ENCODE results near the gene FGF1.
"Not testable (repeated sequence)": the region's sequence is repeated elsewhere in the genome, so short reads cannot be mapped to it uniquely, and the experiment has no call there.

The FGF1 gene

DNA sequence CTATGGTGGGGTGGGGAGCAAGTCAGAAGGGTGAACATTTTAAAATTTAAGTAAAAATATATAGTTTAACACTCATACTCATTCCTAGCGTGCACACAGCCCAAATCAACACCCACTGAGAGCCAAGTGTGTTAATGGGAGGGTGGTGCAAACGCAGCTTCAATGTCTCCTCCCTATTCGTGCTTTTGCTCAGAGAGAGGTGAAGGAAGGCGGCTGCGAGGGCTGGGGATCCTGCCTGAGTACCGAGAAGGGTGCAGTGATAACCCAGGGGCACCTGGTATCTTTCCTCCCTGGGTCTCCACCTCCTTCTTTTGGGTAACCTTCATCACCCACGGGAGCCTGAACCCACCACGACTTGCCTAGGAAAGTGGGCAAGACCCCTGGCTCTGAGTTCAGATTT is 35.0 kb downstream of the FGF1 start:
- in situ Hi-C loops (cut with MboI; ENCODE audit: low sequenced_read_pairs, unreplicated experiment), result no loop called here

GRCh38 chr5:142650060-142650459 is 35.8 kb downstream of the FGF1 start:
- in situ Hi-C loops (cut with MboI; ENCODE audit: low sequenced_read_pairs, unreplicated experiment), result no loop called here
- TF ChIP-seq, protein P1, sequence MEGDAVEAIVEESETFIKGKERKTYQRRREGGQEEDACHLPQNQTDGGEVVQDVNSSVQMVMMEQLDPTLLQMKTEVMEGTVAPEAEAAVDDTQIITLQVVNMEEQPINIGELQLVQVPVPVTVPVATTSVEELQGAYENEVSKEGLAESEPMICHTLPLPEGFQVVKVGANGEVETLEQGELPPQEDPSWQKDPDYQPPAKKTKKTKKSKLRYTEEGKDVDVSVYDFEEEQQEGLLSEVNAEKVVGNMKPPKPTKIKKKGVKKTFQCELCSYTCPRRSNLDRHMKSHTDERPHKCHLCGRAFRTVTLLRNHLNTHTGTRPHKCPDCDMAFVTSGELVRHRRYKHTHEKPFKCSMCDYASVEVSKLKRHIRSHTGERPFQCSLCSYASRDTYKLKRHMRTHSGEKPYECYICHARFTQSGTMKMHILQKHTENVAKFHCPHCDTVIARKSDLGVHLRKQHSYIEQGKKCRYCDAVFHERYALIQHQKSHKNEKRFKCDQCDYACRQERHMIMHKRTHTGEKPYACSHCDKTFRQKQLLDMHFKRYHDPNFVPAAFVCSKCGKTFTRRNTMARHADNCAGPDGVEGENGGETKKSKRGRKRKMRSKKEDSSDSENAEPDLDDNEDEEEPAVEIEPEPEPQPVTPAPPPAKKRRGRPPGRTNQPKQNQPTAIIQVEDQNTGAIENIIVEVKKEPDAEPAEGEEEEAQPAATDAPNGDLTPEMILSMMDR (IDR thresholded peaks at IDR 0.05; ENCODE audit: borderline replicate concordance, control extremely low read depth, extremely low read depth, insufficient read depth, missing control alignments), result no peak
- DNase-seq (ENCODE audit: low spot score), result no peak

More for the DNA sequence above, 35.0 kb downstream of the FGF1 start:
- TF ChIP-seq, protein P1 (IDR thresholded peaks at IDR 0.05; ENCODE audit: borderline replicate concordance, control extremely low read depth, extremely low read depth, insufficient read depth, missing control alignments), result no peak
- DNase-seq (ENCODE audit: low spot score), result no peak

GRCh38 chr5:142648108-142648507 is 37.8 kb downstream of the FGF1 start:
- DNase-seq (ENCODE audit: low spot score); in situ Hi-C loops (cut with MboI; ENCODE audit: low sequenced_read_pairs, unreplicated experiment): not testable (repeated sequence)

DNA sequence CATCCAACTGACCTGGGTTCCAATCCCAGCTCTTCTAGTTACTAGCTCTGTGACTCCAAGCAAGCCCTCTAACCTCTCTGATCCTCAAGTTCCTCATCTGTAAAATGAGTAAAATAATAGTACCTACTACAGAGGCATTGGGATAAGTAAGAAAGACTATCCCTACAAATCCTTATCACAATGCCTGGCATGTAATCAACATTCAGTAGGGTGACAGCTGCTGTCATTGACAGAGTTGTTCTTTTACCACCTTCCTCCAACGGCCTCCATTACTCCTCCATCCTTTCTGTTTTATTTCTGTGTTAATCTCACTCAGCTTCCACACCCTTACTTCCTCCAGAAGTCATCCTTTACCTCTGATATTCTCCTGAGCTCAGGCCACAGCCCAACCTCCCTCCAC is 40.4 kb downstream of the FGF1 start:
- in situ Hi-C loops (cut with MboI; ENCODE audit: low sequenced_read_pairs, unreplicated experiment), result no loop called here
- TF ChIP-seq, protein P1 (IDR thresholded peaks at IDR 0.05; ENCODE audit: borderline replicate concordance, control extremely low read depth, extremely low read depth, insufficient read depth, missing control alignments), result no peak
- DNase-seq (ENCODE audit: low spot score), result no peak

DNA sequence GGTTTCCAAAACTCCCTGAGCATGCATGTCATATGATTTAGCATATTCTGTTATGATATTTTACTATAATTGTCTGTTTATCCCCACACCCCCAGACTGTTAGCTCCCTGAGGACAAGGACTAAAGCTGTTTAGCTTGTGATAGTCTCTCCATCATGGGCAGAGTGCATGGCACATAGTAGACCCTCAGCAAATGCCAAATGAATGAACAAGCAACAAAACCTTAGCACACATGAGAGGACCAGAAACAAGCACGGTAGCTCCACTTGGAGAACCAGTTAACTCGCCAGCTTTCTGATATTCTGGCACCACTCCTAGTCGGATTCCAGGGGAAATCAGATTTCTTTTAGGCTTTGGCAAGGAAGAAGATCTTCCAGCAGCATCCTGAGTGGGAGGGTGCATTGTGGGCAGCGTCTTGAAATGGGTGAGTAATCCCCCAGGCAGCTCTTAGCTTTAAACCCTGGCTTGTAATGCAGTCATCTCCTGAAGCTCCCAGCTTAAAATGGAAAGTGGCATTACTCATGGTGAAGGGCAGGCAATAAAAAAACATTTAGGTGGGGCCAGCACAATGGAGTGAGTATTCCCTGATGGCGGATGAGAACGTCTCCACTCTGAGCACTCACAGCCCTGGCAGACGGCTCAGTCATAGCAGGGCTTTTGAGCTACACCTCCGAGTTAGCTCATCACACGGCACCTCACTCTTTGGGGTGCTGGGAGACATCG is 41.1 kb downstream of the FGF1 start:
- TF ChIP-seq, protein P1 (IDR thresholded peaks at IDR 0.05; ENCODE audit: borderline replicate concordance, control extremely low read depth, extremely low read depth, insufficient read depth, missing control alignments), result no peak
- in situ Hi-C loops (cut with MboI; ENCODE audit: low sequenced_read_pairs, unreplicated experiment), result no loop called here
- no peak for DNase-seq (ENCODE audit: low spot score)

GRCh38 chr5:142644127-142644526 is 41.8 kb downstream of the FGF1 start:
- TF ChIP-seq, protein P1 (IDR thresholded peaks at IDR 0.05; ENCODE audit: borderline replicate concordance, control extremely low read depth, extremely low read depth, insufficient read depth, missing control alignments), result no peak
- in situ Hi-C loops (cut with MboI; ENCODE audit: low sequenced_read_pairs, unreplicated experiment), result no loop called here

DNA sequence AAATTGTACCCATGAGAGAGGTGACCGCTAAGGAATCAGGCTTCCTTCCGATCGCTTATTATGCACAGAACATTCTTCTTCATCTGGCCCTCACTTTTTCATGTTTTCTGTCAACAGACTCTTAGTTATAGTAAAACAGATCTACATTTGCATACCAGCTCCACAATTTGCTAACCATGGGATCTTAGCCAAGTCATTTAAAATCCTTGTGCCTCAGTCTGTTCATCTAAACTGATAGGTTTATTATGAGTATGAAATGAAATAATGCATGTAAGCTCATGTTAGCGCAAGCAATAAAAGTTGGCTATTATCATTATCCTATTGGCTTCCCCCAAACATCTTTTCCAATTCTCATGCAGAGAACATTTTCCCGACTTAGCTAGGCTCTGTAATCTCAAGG is 42.3 kb downstream of the FGF1 start:
- in situ Hi-C loops (cut with MboI; ENCODE audit: low sequenced_read_pairs, unreplicated experiment), result no loop called here
- no peak for DNase-seq (ENCODE audit: low spot score)

More at GRCh38 chr5:142644127-142644526, 41.8 kb downstream of the FGF1 start:
- no peak for DNase-seq (ENCODE audit: low spot score)

More for the DNA sequence above, 42.3 kb downstream of the FGF1 start:
- TF ChIP-seq, protein P1 (IDR thresholded peaks at IDR 0.05; ENCODE audit: borderline replicate concordance, control extremely low read depth, extremely low read depth, insufficient read depth, missing control alignments), result no peak

All from GM13976 (cell line).